ENCODE data around the gene MCAT.

Gene MCAT, protein sequence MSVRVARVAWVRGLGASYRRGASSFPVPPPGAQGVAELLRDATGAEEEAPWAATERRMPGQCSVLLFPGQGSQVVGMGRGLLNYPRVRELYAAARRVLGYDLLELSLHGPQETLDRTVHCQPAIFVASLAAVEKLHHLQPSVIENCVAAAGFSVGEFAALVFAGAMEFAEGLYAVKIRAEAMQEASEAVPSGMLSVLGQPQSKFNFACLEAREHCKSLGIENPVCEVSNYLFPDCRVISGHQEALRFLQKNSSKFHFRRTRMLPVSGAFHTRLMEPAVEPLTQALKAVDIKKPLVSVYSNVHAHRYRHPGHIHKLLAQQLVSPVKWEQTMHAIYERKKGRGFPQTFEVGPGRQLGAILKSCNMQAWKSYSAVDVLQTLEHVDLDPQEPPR

GRCh38 chr22:43142880-43143562 is at the start of gene MCAT:
TSS of gene MCAT (minus strand) at chr22:43143398. CDS start at chr22:43143348, 50 bp downstream.
- DNase-seq: peak; percentile 72

DNA sequence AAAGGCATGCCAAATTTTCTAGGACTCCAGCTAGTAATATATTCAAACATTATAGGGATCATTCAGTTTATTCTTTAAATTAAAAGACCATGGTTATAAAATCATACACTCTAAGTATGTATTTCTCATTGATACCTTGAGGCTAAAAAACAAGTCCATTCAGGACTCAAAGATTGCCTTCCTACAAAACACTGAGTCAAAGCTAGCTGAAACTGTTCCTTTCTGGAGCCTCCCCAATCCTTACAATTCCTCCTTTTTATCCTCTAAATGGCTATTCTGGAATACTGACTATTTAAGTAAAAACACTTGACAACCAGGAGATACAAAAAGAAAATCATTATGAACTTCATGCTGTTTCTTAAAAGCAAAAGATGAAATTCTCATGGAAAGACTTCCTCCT is 48.6 kb upstream of the MCAT start:
- DNase-seq: no peak

- no peak for DNase-seq
Observed at GRCh38 chr22:43188829-43189545, 45.8 kb upstream of the MCAT start.

GRCh38 chr22:43187171-43188099 is 44.2 kb upstream of the MCAT start:
- peak; percentile 94 for DNase-seq

GRCh38 chr22:43186272-43187170 is 43.3 kb upstream of the MCAT start, which contains the start of gene TTLL12:
TSS of gene TTLL12 (minus strand) at chr22:43187134. CDS start at chr22:43187069, 65 bp downstream.
- DNase-seq: peak; percentile 28

DNA sequence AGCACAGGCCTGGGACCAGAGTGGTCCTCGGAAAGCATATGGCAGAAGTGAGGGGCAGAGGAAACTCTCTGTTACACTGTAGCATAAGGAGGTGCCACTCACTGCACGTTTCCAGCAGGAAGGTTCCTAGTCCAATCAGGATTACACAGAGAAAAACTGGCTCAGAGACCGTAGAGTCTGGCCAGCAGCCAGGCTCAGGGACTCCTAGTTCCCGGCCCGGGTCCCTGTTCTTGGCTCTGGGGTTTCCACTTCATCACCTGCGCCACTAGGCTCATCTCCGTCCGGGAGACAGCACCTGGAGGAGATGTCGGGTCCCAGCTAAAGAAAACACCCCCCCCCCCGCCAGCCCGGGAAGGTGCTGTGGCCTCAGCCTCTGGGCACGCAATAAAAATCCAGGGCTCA is 42.7 kb upstream of the MCAT start:
- no peak for DNase-seq

- no peak for DNase-seq
Observed at GRCh38 chr22:43183496-43184277, 40.5 kb upstream of the MCAT start.

GRCh38 chr22:43182726-43183125 is 39.5 kb upstream of the MCAT start:
- DNase-seq: no peak

DNA sequence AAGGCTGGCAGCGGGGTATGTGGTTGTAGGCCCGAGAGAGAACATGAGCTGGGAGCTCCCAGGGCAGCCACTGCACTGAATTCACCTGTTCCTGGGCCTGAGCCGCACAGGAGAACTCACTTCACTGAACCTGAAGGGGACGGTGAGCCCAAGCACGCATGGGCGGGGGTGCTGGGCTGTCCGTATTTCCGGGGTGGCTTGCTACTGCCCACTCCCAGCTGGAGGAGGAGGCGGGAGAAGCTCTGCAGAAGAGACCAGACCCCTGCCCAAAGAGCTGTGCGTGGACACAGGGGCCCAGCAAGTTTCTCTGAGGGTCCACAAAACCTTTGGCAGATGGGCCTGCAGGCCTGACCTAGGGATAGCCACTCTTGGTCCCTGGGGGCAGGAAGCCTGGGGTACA is 38.9 kb upstream of the MCAT start:
- DNase-seq: no peak

DNA sequence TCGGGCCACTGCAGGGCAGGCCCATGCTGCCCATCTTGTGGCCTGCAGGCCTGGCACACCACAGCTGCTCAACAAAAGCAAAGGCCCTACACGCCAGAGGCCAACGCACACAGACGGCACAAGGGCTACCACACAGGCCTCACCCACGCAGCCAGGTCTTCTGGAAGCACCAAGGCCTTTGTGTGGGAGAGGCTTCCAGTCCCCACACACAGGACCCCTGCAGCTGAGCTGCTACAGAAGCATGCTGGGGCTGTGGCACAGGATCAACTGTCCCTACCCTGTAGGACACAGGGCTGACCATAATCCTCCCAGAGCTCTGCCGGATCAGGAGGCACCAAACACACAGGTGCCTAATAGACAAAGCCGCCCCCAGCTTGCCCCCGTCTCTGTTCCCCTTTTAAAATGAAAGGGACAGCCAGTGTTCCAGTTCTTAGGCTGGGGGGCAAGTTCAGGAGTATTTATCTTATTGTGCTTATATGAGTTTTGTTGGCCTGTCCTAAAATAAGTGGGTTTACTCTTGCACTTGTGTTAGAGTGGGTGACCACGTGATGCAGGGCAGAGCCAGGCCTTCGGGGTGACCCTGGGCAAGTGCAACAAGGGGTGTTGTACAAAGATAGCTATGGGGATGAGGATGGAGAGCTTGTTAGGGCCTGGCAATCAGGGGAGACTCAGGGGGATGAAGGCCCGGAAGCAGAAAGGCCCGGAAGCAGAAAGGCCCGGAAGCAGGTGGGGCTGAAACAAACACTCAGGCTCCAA is 38.3 kb upstream of the MCAT start:
- DNase-seq: no peak

- DNase-seq: no peak
Observed at GRCh38 chr22:43180670-43181069, 37.5 kb upstream of the MCAT start.

- no peak for DNase-seq
Observed at GRCh38 chr22:43179911-43180195, 36.7 kb upstream of the MCAT start.

- DNase-seq: no peak
Observed at GRCh38 chr22:43179146-43179910, 36.1 kb upstream of the MCAT start.

- DNase-seq: no peak
Observed at GRCh38 chr22:43177479-43177878, 34.3 kb upstream of the MCAT start.

DNA sequence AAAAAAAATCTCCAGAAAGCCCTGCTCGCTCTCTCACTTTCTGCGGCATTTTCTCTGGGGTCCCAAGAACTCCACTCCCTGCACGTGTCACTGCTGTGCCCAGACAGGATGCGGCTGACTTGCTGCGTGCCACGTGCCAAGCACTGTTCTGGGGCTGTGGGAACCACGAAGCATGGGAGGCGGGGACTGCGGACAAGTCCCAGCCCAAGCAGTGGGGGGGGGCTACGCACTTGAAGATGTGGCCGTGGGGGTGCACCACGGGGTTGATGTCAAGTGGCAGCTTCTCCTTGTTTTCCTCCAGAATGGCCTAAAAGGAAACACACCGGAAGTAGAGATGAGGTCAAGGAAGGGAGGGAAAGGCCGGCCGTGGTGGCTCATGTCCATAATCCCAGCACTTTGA is 32.9 kb upstream of the MCAT start:
- no peak for DNase-seq

DNA sequence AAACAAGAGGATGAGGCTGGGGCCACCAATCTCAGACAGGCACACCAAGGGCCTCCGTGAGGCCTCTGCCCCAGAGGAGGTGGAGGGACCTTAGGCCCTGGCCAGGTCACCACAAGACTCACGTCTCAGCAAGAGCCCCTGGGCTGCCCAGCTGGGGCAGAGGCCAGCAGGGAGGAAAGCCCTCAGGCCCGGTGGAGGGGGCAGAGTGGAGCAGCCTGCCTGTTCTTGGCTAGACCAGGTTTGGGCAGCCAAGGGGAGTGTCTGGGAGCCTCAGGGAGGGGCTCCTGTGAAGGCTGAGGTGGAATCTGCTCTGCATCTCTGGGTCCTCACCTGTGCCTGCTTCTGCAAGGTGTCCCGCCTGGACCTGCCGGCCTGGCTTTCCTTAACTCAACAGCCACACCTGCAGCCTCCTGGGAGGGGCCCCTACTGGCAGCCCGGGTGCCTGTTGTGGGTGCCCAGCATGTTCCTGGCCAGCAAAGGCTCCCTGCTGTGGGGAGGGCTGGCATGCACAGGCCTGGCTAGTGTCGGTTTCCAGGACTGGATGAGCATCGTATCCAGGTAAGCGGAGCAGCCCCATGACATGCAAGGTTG is 31.8 kb upstream of the MCAT start:
- DNase-seq: no peak

DNA sequence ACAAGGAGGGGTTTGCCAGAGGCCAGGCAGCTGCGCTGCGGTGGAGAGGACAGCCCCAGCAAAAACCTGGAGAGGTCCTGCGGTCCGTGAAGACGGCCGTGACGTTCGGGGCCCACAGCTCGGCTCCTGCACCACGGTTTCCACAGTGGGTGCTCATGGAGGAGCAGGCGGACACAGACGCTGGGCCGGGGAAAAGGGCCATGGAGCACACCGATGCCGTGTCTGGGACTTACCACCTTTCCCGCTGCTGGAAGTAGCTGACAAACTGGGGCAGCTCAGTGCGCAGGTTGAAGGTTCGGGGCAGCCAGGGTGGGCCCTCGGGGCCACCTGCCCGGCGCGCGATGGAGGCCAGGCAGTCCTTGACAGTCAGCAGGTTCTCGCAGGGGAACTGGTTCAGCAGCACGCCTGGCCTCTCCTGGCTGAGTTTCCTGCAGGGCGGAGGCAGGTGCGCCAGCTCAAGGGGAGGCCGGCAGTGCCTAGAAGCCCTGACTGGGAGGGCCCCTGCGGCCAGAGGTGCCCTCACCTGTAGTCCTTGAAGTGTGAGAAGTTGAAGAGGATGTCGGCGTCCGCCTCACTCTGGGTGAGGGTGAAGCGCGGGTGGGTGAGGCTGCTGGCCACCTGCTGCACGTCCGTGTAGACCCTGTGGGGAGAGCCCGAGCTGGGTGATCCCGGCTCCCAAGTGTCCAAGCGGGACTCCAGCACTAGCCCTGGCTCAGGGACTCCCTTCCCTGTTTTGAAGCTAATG is 30.9 kb upstream of the MCAT start:
- DNase-seq: no peak

DNA sequence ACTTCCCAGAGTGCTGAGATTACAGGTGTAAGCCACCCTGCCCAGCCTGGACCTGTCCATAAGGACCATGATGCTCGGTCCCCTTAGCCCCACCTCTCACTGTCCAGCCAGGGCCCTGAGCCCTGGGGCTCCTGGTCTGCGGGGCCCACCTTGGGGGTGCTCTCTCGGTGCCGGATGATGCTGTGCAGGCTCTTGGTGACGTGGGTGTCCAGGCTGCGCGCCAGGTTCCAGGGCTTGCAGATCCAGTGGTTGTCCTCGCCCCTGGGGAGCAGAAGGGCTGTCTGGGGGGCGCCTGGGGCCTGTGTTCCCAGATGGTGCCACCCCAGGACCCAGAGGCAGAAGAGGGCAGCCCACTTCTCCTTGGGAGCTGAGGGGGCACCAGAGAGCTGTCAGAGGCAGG is 30.4 kb upstream of the MCAT start:
- no peak for DNase-seq

All from GDM1 (cell line).